Activated CD8-positive, alpha-beta T cell treated with anti-CD3 and anti-CD28 coated beads, Interleukin-2, amount 10 ng/mL, durations not matched to agents 7 days and 5 days (primary cell): Measurements from ENCODE around the gene DCAF6. TPM values are rescaled to one million over a fixed set of nuclear protein-coding genes. Genes with fewer than 3 reads are reported as not detected.

Experiments
- ATAC-seq: fragments of 150-1000 bp; cut with Tn5 transposase; one replicate; pipeline ENCODE4 v1.10.0; 2021; ENCODE audit warnings: moderate library complexity
- CTCF ChIA-PET: fragments of 350-600 bp; sonication (Branson Sonifier 250); formaldehyde crosslinking; loops from one replicate; lab custom pipeline; 2021; ENCODE audit warnings: antibody characterized with exemption; lab: Charles Lee
- POLR2A ChIA-PET: fragments of 350-600 bp; sonication (Branson Sonifier 250); formaldehyde crosslinking; loops from one replicate; lab custom pipeline; 2021; ENCODE audit warnings: antibody characterized with exemption; lab: Charles Lee
- DNase-seq: peaks from one replicate; pipeline ENCODE4 v3.0.0-alpha.2; 2020
- H3K27ac Mint-ChIP-seq: one replicate; pipeline ENCODE4 v1.8.0; 2021; ENCODE audit warnings: mild to moderate bottlenecking, mixed read lengths
- H3K27me3 Mint-ChIP-seq: one replicate; pipeline ENCODE4 v1.8.0; 2021; ENCODE audit warnings: low read depth, mixed read lengths
- H3K36me3 Mint-ChIP-seq: one replicate; pipeline ENCODE4 v1.8.0; 2021; ENCODE audit warnings: low read depth, mixed read lengths
- H3K4me1 Mint-ChIP-seq: one replicate; pipeline ENCODE4 v1.8.0; 2021; ENCODE audit warnings: low read depth, mixed read lengths
- H3K4me3 Mint-ChIP-seq: one replicate; pipeline ENCODE4 v1.8.0; 2021; ENCODE audit warnings: mild to moderate bottlenecking, mixed read lengths
- H3K9me3 Mint-ChIP-seq: one replicate; pipeline ENCODE4 v1.8.0; 2022; ENCODE audit warnings: mixed read lengths; ENCODE audit not compliant: insufficient read depth
- total RNA-seq, 2 experiments: library from RNA; stranded (reverse); gene quantifications; one replicate each; pipeline ENCODE4 v1.2.3, GENCODE V29; 2021

Gene DCAF6
- total RNA-seq, 2 experiments from 2014 or later, result 22.6 to 25.1 TPM

GRCh38 chr1:168089326-168089978 lies 153.0 kb downstream of the DCAF6 start:
- H3K36me3 Mint-ChIP-seq, result no peaks in the 10 kb centered on the region
- ATAC-seq (no peak), DNase-seq (no peak)
- H3K4me1 Mint-ChIP-seq, result no peaks in the 10 kb centered on the region
- H3K4me3 Mint-ChIP-seq, result no peak overlapping the region
- CTCF ChIA-PET, result interaction anchor here (1.1 to 3.2 kb wide), 2 partner anchors 7 to 56 kb away, joined by 4 to 18 read pairs; no protein-coding TSS in a partner anchor
- H3K9me3 Mint-ChIP-seq, result no peaks in the 10 kb centered on the region
- H3K27ac Mint-ChIP-seq, result no peak overlapping the region
- POLR2A ChIA-PET, result no interaction called here
- no peaks in the 10 kb centered on the region for H3K27me3 Mint-ChIP-seq

GRCh38 chr1:168089979-168090337 lies 153.5 kb downstream of the DCAF6 start:
- no peak for DNase-seq
- POLR2A ChIA-PET, result no interaction called here
- CTCF ChIA-PET, result interaction anchor here (1.1 to 3.2 kb wide), 2 partner anchors 8 to 55 kb away, joined by 4 to 18 read pairs; no protein-coding TSS in a partner anchor
- Mint-ChIP-seq H3K27me3 (no peaks in the 10 kb centered on the region), H3K4me3 (no peak overlapping the region), H3K27ac (no peak overlapping the region), H3K36me3 (no peaks in the 10 kb centered on the region), H3K4me1 (no peaks in the 10 kb centered on the region), H3K9me3 (no peaks in the 10 kb centered on the region)
- ATAC-seq, result no peak

DNA sequence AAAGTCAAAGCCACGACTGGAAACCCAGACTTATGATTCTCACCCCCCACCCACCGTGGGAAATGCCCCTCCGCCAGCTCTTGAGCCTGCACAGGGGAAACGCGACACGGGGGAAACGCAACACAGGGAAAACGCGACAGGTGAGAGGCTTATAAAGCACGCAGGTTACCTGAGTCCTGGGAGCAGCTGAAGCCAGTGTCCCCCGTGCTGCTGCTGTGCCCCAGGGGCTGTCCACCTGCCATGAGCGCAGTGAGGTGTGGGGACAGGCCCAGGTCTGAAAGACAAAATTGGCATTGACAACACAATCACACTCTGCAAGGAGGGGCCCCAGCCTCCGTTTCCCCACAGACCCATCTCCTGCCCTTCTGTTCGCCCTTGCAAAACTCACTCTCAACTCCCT lies 153.9 kb downstream of the DCAF6 start:
- Mint-ChIP-seq H3K4me1 (no peaks in the 10 kb centered on the region), H3K36me3 (no peaks in the 10 kb centered on the region), H3K27me3 (no peaks in the 10 kb centered on the region), H3K4me3 (no peak overlapping the region), H3K27ac (no peak overlapping the region), H3K9me3 (no peaks in the 10 kb centered on the region)
- ATAC-seq, result no peak
- POLR2A ChIA-PET, result no interaction called here
- no peak for DNase-seq
- CTCF ChIA-PET, result interaction anchor here (1.1 to 3.2 kb wide), 2 partner anchors 8 to 55 kb away, joined by 4 to 18 read pairs; no protein-coding TSS in a partner anchor

GRCh38 chr1:168091063-168091462 lies 154.6 kb downstream of the DCAF6 start:
- DNase-seq, result no peak
- ChIA-PET POLR2A (no interaction called here), CTCF (interaction anchor here (1.5 to 3.2 kb wide), 2 partner anchors 9 to 55 kb away, joined by 6 to 18 read pairs; no protein-coding TSS in a partner anchor)
- H3K27ac Mint-ChIP-seq, result no peak overlapping the region
- H3K9me3 Mint-ChIP-seq, result no peaks in the 10 kb centered on the region
- no peaks in the 10 kb centered on the region for H3K4me1 Mint-ChIP-seq
- ATAC-seq, result no peak
- H3K36me3 Mint-ChIP-seq, result no peaks in the 10 kb centered on the region
- H3K4me3 Mint-ChIP-seq, result no peak overlapping the region
- no peaks in the 10 kb centered on the region for H3K27me3 Mint-ChIP-seq

DNA sequence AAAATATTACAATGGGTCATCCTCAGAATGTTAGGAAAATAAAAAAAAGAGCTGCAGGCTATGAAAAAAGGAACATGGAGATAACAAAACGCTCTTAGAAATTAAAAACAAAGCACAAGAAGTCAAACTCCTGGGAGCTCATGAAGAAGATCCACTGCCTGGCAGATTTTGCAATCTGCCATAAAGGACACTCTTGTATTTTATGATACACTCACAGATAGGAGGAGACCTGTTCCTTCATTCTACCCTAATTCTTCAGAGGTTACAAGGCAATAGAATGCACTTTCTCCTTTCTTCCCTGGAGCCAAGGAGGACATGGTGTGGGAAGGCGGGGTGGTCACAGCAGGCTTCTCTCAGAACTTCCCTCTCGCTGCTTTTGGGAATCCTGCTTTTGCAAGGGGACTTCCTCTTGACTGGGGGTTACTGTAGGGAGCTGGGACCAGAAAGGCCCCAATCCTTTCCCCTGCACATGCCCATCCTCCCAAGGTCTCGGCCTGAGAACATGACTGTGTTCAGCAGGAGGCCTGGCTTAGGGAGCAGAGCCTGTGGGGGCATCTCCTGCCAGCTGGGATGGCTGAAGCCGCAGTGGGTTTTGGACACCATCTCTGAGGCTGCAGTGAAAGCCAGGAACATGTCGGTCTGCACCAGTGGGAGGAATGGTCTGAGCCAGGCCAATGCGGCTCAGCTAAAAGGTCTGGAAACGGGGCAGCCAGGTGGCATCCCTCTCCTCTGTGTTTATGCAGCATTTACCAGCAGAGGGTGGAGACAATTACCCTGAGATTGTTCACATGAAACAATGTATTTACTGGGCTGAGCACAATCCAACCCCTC lies 155.5 kb downstream of the DCAF6 start:
- no peak overlapping the region for H3K4me3 Mint-ChIP-seq
- DNase-seq (no peak), ATAC-seq (no peak)
- H3K9me3 Mint-ChIP-seq, result no peaks in the 10 kb centered on the region
- H3K27me3 Mint-ChIP-seq, result no peaks in the 10 kb centered on the region
- CTCF ChIA-PET, result interaction anchor here (0.9 to 3.2 kb wide), 3 partner anchors 9 to 54 kb away, joined by 3 to 18 read pairs (median 6); no protein-coding TSS in a partner anchor
- no peaks in the 10 kb centered on the region for H3K36me3 Mint-ChIP-seq
- no peaks in the 10 kb centered on the region for H3K4me1 Mint-ChIP-seq
- no peak overlapping the region for H3K27ac Mint-ChIP-seq
- POLR2A ChIA-PET, result no interaction called here

GRCh38 chr1:168092566-168093355 lies 156.3 kb downstream of the DCAF6 start:
- no peak overlapping the region for H3K27ac Mint-ChIP-seq
- DNase-seq (no peak), ATAC-seq (no peak)
- POLR2A ChIA-PET, result no interaction called here
- H3K36me3 Mint-ChIP-seq, result no peaks in the 10 kb centered on the region
- CTCF ChIA-PET, result interaction anchor here (0.9 to 3.2 kb wide), 2 partner anchors 9 to 10 kb away, joined by 3 to 18 read pairs; no protein-coding TSS in a partner anchor
- H3K27me3 Mint-ChIP-seq, result no peaks in the 10 kb centered on the region
- no peak overlapping the region for H3K4me3 Mint-ChIP-seq
- no peaks in the 10 kb centered on the region for H3K4me1 Mint-ChIP-seq
- H3K9me3 Mint-ChIP-seq, result no peaks in the 10 kb centered on the region

DNA sequence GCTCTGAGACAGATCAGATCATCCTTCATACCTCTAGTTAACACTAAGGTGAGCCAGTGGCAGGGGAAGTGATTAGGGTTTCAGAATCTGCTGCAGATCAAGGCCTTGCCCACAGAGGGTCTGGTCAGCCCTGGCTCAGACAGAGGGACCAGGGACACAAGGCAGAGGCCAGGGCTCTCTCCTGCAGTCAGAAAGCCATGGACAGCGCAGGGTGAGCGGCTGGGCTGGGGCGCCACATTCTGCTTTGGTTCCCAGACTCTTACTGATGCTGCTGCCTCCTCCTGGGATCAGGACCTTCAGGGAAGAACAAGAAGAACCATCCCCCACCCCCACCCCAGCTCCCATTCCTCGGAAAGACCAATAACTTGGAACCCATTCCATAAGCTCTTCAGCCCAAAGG lies 157.1 kb downstream of the DCAF6 start:
- Mint-ChIP-seq H3K27me3 (no peaks in the 10 kb centered on the region), H3K27ac (no peak overlapping the region), H3K4me3 (no peak overlapping the region), H3K9me3 (no peaks in the 10 kb centered on the region), H3K4me1 (no peaks in the 10 kb centered on the region), H3K36me3 (no peaks in the 10 kb centered on the region)
- ChIA-PET POLR2A (no interaction called here), CTCF (interaction anchor here (1.1 kb wide), 1 partner anchor 9 kb away, joined by 4 read pairs; no protein-coding TSS in a partner anchor)
- ATAC-seq (no peak), DNase-seq (no peak)

DNA sequence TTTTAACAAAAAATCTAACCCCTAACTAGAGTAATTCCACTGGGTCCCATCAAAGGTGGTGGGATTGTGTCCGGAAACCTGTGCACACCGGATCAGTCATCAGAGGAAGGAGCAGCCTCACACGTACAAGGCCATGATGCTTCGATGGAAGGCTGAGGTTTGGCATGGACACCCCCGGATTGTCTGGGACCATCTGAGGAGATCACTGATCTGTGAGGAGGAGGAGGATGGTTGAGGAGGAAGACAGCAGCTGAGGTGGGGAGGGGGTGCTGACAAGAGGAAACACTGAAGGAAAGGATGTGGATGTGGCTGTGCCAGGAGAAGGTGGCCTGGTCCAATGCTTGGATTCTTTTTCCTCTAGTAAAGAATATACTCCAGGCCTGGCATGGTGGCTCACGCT lies 159.0 kb downstream of the DCAF6 start:
- no peaks in the 10 kb centered on the region for H3K27me3 Mint-ChIP-seq
- no peaks in the 10 kb centered on the region for H3K4me1 Mint-ChIP-seq
- no peaks in the 10 kb centered on the region for H3K36me3 Mint-ChIP-seq
- H3K27ac Mint-ChIP-seq, result no peak overlapping the region
- DNase-seq (no peak), ATAC-seq (no peak)
- ChIA-PET CTCF (interaction anchor here (0.8 to 2.5 kb wide), 2 partner anchors 13 to 140 kb away, joined by 3 to 13 read pairs; no protein-coding TSS in a partner anchor), POLR2A (no interaction called here)
- H3K9me3 Mint-ChIP-seq, result no peaks in the 10 kb centered on the region
- H3K4me3 Mint-ChIP-seq, result no peak overlapping the region

GRCh38 chr1:168096296-168097165 lies 160.0 kb downstream of the DCAF6 start:
- H3K27me3 Mint-ChIP-seq, result no peaks in the 10 kb centered on the region
- no peaks in the 10 kb centered on the region for H3K4me1 Mint-ChIP-seq
- no peak overlapping the region for H3K27ac Mint-ChIP-seq
- ATAC-seq (no peak), DNase-seq (no peak)
- H3K9me3 Mint-ChIP-seq, result no peaks in the 10 kb centered on the region
- no peak overlapping the region for H3K4me3 Mint-ChIP-seq
- H3K36me3 Mint-ChIP-seq, result no peaks in the 10 kb centered on the region
- POLR2A ChIA-PET, result no interaction called here
- CTCF ChIA-PET, result interaction anchor here (2.5 kb wide), 2 partner anchors 14 kb away, joined by 8 to 13 read pairs; no protein-coding TSS in a partner anchor

GRCh38 chr1:168097921-168098528 lies 161.5 kb downstream of the DCAF6 start:
- no peaks in the 10 kb centered on the region for H3K36me3 Mint-ChIP-seq
- no peak overlapping the region for H3K27ac Mint-ChIP-seq
- ChIA-PET POLR2A (no interaction called here), CTCF (interaction anchor here (2.5 kb wide), 1 partner anchor 16 kb away, joined by 8 read pairs; no protein-coding TSS in a partner anchor)
- DNase-seq (no peak), ATAC-seq (no peak)
- no peaks in the 10 kb centered on the region for H3K4me1 Mint-ChIP-seq
- H3K9me3 Mint-ChIP-seq, result no peaks in the 10 kb centered on the region
- H3K27me3 Mint-ChIP-seq, result no peaks in the 10 kb centered on the region
- no peak overlapping the region for H3K4me3 Mint-ChIP-seq
